Natural killer cell treated with Interleukin-12 subunit alpha and Interleukin-12 subunit beta and Interleukin-15 and Interleukin-18, amount 100 ng/mL, for 72 hours (primary cell): ENCODE measurements around the gene CRHR1. TPM values are rescaled to one million over a fixed set of nuclear protein-coding genes. Genes with fewer than 3 reads are reported as not detected.
"Not testable (repeated sequence)": the region's sequence is repeated elsewhere in the genome, so short reads cannot be mapped to it uniquely, and the experiment has no call there.

Source experiments
- ATAC-seq, 2 donors: fragments of 150-1000 bp; cut with Tn5 transposase in 1 of 2; sonication (Bioruptor Pico), chemical (Tn5 transposase) in 1 of 2; 2 replicates each; pipeline ENCODE4 v1.10.0; 2021
- DNase-seq: peaks from one replicate; pipeline ENCODE4 v3.0.0; 2022; ENCODE audit warnings: low spot score
- H3K27ac Mint-ChIP-seq, 2 donors: 1 replicate in 1 of 2; 2 replicates in 1 of 2; pipeline ENCODE4 v1.8.0; 2022; ENCODE audit warnings: mixed read lengths in 2 of 2, mild to moderate bottlenecking in 1 of 2, moderate library complexity in 1 of 2
- H3K27me3 Mint-ChIP-seq, 2 donors: 1 replicate in 1 of 2; 2 replicates in 1 of 2; pipeline ENCODE4 v1.8.0; 2022; ENCODE audit warnings: mixed read lengths in 2 of 2
- H3K36me3 Mint-ChIP-seq: one replicate; pipeline ENCODE4 v1.8.0; 2022; ENCODE audit warnings: mixed read lengths
- H3K4me1 Mint-ChIP-seq, 2 donors: 1 replicate in 1 of 2; 2 replicates in 1 of 2; pipeline ENCODE4 v1.8.0; 2022; ENCODE audit warnings: low read depth in 2 of 2, mixed read lengths in 2 of 2, mild to moderate bottlenecking in 1 of 2
- H3K4me3 Mint-ChIP-seq: one replicate; pipeline ENCODE4 v1.8.0; 2022; ENCODE audit warnings: mixed read lengths
- H3K9me3 Mint-ChIP-seq: 2 replicates; pipeline ENCODE4 v1.8.0; 2022; ENCODE audit warnings: mixed read lengths
- total RNA-seq, 2 donors: library from RNA; stranded (reverse); gene quantifications; one replicate each; pipeline ENCODE4 v1.2.3, GENCODE V29; 2022

The CRHR1 gene
- total RNA-seq, 2 donors from 2014 or later = not detected

DNA sequence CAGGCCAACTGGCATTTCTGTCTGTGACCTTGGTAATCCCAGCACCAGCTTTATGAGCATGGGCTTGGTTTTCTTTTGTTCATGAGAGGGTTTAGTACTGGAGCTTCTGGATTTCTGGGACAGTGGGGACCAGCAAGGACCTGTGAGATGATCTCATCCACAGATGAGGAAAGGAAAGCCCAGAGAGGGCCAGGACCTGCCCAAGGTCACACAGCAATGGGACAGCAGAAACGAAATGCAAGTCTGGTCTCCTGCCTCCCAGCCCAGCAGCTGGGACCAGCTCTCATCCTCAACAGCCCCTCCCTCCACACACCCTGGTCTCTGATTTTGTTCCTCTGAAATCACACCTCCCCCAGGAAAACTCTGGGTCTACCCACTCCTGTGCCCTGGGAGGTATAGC lies 67.8 kb downstream of the CRHR1 start:
- no peaks in the 10 kb centered on the region for H3K9me3 Mint-ChIP-seq
- no peak for ATAC-seq
- no peak overlapping the region for H3K4me3 Mint-ChIP-seq
- peaks cover 8 to 20% of the 10 kb centered on the region in 2 donors for H3K27me3 Mint-ChIP-seq
- peaks cover 2 to 4% of the 10 kb centered on the region in 2 donors for H3K4me1 Mint-ChIP-seq
- H3K27ac Mint-ChIP-seq = no peak overlapping the region
- peak; percentile 31 for DNase-seq
- no peaks in the 10 kb centered on the region for H3K36me3 Mint-ChIP-seq

DNA sequence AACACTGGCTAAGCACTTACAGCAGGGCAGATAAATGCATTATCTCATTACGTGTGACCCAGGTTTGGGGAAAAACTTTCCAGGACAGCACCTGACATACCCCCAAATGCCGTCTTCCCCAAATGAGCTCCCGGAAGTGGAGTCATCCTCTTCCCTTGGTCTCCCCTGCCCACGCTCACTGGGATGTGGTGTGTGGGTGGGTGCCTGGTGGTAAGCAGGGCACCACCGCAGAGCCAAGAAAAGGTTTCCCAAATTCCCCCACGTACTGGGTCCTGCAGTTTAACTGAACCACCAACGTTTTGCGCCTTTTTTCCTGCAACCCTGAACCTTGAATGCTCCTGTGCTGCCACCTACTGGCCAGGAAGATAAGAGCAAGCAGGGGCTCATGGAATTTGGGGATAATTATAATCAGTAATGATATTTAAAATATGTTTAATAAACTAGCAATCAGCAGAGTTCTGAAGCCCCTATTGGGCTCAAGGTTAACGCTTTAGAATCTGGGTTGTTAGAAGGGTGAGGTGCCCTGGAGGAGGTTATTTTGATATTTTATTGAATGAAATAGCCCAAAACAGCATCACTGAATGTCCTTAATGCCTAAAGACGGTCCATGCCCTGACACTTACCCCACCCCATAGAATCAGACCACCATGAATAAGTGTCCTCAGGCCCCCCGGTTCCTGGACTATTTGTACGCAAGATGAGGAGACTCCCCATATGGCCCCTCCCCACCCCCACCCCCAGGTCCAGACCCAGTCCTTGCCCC lies 68.6 kb downstream of the CRHR1 start:
- ATAC-seq (no peak), DNase-seq (no peak)
- Mint-ChIP-seq H3K9me3 (no peaks in the 10 kb centered on the region), H3K27me3 (peaks cover 10 to 21% of the 10 kb centered on the region in 2 donors), H3K36me3 (no peaks in the 10 kb centered on the region), H3K27ac (no peak overlapping the region), H3K4me3 (no peak overlapping the region), H3K4me1 (peaks cover 2 to 4% of the 10 kb centered on the region in 2 donors)

DNA sequence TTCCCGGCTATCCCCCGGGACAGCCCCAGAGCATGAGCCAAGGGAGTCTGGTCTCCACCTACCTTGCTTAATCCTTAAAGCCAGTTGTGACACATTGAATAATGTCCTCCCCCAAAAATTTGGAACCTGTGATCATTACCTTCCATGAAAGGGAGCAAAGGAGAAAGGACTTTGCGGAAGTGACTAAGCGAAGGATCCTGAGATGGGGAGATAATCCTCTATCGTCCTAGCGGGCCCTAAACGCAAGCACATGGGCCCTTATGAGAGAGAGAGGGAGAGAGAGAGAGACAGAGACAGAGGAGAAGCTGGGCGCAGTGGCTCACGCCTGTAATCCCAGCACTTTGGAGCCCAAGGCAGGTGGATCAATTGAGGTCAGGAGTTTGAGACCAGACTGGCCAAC lies 70.1 kb downstream of the CRHR1 start:
- H3K27me3 Mint-ChIP-seq = peaks cover 20 to 25% of the 10 kb centered on the region in 2 donors
- no peak overlapping the region for H3K4me3 Mint-ChIP-seq

DNA sequence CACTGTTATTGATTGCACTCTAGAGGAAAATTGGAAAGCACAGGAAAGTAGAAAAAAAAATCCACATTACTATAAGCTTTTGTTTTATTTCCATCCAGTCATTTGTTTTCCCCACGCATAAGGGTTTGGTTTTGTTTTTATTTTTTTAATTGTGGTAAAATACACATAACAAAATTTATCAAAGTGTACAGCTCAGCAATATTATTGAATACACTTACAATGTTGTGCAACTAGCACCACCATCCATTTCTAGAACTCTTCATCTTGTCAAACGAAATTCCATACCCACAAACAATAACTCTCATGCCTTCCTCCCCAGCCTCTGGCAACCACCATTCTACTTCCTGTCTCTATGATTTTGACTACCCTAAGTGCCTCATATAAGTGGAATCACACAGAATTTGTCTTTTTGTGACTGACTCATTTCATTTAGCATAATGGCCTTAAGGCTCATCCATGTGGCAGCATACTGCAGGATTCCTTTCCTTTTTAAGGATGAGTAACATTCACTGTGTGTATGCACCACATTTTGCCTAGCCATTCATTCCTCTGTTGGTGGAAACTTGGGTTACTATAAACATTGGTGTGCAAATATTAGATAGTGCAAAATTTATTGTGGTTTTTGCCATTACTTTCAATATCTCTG lies 71.7 kb downstream of the CRHR1 start:
- DNase-seq (no peak), ATAC-seq (no peak)
- Mint-ChIP-seq H3K4me1 (peaks cover 2 to 4% of the 10 kb centered on the region in 2 donors), H3K36me3 (no peaks in the 10 kb centered on the region), H3K27ac (no peak overlapping the region), H3K9me3 (no peaks in the 10 kb centered on the region), H3K27me3 (peaks cover 32 to 33% of the 10 kb centered on the region in 2 donors), H3K4me3 (no peak overlapping the region)

More for the DNA sequence above, 70.1 kb downstream of the CRHR1 start:
- no peak overlapping the region for H3K27ac Mint-ChIP-seq
- no peaks in the 10 kb centered on the region for H3K36me3 Mint-ChIP-seq
- DNase-seq (no peak), ATAC-seq (no peak)
- no peaks in the 10 kb centered on the region for H3K9me3 Mint-ChIP-seq
- peaks cover 2 to 4% of the 10 kb centered on the region in 2 donors for H3K4me1 Mint-ChIP-seq

DNA sequence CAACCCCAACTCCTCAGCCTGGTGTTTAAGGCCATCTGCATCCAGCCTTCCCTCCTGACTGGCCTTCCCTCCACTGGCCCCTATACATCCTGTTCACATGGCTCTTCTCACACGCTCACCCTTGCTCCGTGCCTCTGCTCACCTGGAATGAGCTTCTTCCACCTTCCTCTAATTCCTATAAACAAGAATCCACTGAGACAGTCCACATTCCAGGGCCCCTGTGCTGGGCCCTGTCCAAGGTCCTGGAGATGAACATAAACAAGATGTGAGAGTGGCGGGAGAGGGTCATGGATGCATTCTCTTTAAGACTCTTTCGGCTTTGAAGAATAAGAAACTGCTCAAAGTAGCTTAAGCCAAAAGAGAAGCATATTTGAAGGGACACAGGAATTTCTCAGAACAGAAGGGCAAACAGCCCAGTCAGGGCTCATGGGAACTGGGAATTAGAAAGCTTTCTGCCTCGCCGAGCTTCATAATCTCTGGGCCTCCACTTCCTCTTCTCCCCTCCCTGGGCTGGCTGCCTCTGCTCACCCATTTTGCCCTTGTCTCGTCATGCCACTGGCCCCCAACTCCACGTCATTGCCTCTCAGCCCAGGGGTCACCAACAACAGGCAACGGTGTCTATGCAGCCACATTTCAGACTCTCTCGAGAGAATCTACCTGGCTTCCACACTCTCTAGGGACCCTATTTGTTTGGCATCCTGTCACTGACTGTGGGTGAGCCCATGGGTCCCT lies 74.0 kb downstream of the CRHR1 start:
- no peak overlapping the region for H3K27ac Mint-ChIP-seq

DNA sequence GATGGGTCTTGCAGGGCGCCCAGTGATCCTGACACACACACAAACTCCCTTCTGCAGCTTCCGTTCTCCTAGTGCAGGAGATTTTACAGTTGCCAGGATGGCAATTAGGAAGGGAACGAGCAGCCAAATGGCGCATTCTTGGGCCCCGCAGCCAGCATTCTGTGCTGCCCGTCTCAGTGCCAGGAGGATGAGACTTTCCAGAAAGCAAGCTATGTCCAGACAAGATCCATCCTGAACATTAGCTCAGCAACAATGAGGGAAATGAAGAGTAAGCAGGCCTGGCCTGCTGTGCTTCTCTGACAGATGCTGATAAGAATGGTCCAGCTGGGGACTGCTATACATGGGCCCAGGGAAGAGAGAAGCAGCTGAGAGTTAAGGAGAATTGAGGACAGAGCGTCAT lies 77.0 kb downstream of the CRHR1 start:
- DNase-seq (no peak), ATAC-seq (no peak)
- H3K27me3 Mint-ChIP-seq = peaks cover 39 to 67% of the 10 kb centered on the region in 2 donors
- no peak overlapping the region for H3K27ac Mint-ChIP-seq
- no peaks in the 10 kb centered on the region for H3K36me3 Mint-ChIP-seq
- no peak overlapping the region for H3K4me3 Mint-ChIP-seq
- no peaks in the 10 kb centered on the region for H3K4me1 Mint-ChIP-seq
- no peaks in the 10 kb centered on the region for H3K9me3 Mint-ChIP-seq

More for the DNA sequence above, 74.0 kb downstream of the CRHR1 start:
- Mint-ChIP-seq H3K4me1 (no peaks in the 10 kb centered on the region), H3K36me3 (no peaks in the 10 kb centered on the region), H3K27me3 (peaks cover 39 to 49% of the 10 kb centered on the region in 2 donors), H3K9me3 (no peaks in the 10 kb centered on the region), H3K4me3 (no peak overlapping the region)
- ATAC-seq (no peak), DNase-seq (no peak)

DNA sequence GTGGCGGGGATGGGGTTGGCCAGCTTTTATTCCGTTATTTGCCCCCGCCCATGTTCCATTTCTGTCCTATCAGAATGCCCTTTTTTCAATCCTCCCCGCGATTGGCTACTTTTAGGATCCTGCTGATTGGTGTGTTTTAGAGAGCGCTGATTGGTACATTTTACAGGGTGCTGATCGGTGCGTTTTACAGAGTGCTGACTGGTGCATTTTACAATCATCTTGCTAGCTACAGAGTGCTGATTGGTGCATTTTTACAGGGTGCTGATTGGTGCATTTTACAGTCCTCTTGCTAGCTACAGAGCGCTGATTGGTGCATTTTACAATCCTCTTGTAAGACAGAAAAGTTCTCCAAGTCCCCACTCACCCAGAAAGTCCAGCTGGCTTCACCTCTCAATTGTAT lies 78.0 kb downstream of the CRHR1 start:
- H3K9me3 Mint-ChIP-seq, ATAC-seq, H3K36me3 Mint-ChIP-seq, DNase-seq, H3K4me1 Mint-ChIP-seq, H3K4me3 Mint-ChIP-seq, H3K27ac Mint-ChIP-seq: not testable (repeated sequence)
- peaks cover 37 to 66% of the 10 kb centered on the region in 2 donors for H3K27me3 Mint-ChIP-seq

DNA sequence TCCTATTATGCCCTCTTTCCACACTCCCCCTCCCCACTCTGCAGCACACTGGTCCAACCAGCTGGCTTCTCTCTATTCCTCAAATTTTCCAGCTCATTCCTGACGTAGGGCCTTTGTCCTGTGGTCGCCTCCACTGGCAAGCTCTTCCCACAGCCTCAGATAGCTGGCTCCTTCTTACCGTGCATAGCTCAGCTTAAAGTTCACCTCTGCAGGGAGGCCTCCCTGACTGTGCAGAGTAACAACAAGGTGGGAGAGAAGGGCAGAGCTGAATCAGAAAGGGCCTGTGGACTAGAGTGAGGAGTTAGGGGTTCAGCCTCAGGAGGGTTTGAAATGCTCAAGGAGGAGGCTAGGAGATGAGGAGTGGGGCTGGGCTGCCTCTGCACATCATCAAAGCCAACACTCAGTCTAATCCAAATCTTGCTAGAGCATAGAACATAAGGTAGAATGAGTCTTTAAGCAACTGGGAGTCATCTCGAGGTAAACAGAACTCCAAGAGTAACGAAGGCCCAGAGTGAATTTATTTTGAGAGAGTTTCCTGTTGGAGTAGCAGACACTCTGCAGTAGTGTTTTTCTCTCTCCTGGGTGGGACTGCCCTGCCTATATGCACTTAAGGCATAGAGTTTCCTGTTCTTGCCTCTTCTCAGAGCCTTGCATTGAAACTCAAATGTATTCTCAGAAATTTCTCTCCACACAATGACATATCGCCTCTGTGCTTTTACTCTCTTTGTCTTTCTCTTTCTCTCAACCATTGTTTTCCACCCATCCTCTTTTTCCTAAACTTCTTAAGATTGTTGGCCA lies 79.9 kb downstream of the CRHR1 start:
- H3K4me3 Mint-ChIP-seq = no peak overlapping the region
- ATAC-seq = no peak
- no peak for DNase-seq
- H3K4me1 Mint-ChIP-seq = no peaks in the 10 kb centered on the region
- H3K36me3 Mint-ChIP-seq = no peaks in the 10 kb centered on the region
- no peaks in the 10 kb centered on the region for H3K9me3 Mint-ChIP-seq
- H3K27ac Mint-ChIP-seq = no peak overlapping the region
- peaks cover 29 to 55% of the 10 kb centered on the region in 2 donors for H3K27me3 Mint-ChIP-seq

DNA sequence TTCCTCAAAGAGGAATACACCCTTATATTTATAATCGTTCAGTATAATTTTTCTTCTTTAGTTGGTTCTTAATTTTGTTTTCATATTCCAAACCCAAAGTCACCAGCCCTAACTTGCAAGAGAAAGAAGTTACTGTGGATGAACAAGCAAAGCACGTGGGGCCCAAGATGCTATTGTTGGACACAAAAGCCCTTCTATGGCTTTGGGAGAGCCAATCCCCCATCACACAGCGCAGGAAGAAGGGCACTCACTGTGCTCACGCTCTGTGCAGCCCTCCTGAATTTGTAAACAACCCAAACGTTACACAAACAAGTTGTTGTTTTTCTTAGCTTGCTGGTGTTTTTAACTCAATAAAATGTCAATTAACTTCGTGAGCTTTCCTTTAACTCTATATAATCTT lies 83.1 kb downstream of the CRHR1 start:
- H3K4me1 Mint-ChIP-seq = peaks cover 0 to 2% of the 10 kb centered on the region in 2 donors
- peaks cover 23 to 50% of the 10 kb centered on the region in 2 donors for H3K27me3 Mint-ChIP-seq
- DNase-seq (no peak), ATAC-seq (no peak)
- no peaks in the 10 kb centered on the region for H3K9me3 Mint-ChIP-seq
- H3K36me3 Mint-ChIP-seq = no peaks in the 10 kb centered on the region
- no peak overlapping the region for H3K27ac Mint-ChIP-seq
- H3K4me3 Mint-ChIP-seq = no peak overlapping the region

DNA sequence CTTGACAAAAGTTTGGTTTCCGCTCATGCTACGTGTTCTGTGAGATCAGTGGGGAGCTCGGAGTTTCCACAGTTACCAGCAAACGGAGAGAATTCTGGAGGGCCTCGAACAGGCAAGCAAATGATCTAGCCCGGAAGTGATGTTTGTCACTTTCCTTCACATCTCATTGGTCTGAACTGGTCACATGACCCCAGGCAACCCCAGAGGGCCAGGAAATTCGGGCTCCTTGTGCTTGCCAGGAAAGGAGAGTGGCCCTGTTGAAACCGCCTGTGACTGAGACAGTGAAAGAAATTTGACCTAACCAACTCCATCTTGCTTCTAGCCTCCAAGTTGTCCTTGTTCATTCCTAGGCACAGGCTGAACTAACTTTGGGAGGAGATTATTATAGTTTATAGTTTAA lies 83.6 kb downstream of the CRHR1 start:
- no peak for DNase-seq
- no peak overlapping the region for H3K27ac Mint-ChIP-seq
- peaks cover 0 to 2% of the 10 kb centered on the region in 2 donors for H3K4me1 Mint-ChIP-seq
- no peak for ATAC-seq
- H3K36me3 Mint-ChIP-seq = no peaks in the 10 kb centered on the region
- H3K27me3 Mint-ChIP-seq = peaks cover 20 to 47% of the 10 kb centered on the region in 2 donors
- H3K4me3 Mint-ChIP-seq = no peak overlapping the region
- no peaks in the 10 kb centered on the region for H3K9me3 Mint-ChIP-seq

DNA sequence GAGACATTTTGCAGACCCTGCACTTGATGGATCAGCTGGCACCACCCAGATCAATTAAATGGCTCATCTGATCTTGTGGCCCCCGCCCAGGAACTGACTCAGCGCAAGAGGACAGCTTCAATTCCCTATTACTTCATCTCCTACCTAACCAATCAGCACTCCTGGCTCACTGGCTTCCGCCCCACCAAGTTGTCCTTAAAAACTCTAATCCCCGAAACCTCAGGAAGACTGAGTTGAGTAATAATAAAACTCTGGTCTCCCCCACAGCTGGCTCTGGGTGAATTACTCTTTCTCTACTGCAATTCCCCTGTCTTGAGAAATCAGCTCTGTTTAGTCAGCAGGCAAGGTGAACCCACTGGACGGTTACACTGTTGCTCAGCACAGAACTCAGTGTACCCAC lies 84.2 kb downstream of the CRHR1 start:
- no peaks in the 10 kb centered on the region for H3K36me3 Mint-ChIP-seq
- no peak for ATAC-seq
- H3K27ac Mint-ChIP-seq = no peak overlapping the region
- peaks cover 19 to 43% of the 10 kb centered on the region in 2 donors for H3K27me3 Mint-ChIP-seq
- no peak for DNase-seq
- no peak overlapping the region for H3K4me3 Mint-ChIP-seq
- H3K4me1 Mint-ChIP-seq = peaks cover 0 to 2% of the 10 kb centered on the region in 2 donors
- H3K9me3 Mint-ChIP-seq = no peaks in the 10 kb centered on the region

DNA sequence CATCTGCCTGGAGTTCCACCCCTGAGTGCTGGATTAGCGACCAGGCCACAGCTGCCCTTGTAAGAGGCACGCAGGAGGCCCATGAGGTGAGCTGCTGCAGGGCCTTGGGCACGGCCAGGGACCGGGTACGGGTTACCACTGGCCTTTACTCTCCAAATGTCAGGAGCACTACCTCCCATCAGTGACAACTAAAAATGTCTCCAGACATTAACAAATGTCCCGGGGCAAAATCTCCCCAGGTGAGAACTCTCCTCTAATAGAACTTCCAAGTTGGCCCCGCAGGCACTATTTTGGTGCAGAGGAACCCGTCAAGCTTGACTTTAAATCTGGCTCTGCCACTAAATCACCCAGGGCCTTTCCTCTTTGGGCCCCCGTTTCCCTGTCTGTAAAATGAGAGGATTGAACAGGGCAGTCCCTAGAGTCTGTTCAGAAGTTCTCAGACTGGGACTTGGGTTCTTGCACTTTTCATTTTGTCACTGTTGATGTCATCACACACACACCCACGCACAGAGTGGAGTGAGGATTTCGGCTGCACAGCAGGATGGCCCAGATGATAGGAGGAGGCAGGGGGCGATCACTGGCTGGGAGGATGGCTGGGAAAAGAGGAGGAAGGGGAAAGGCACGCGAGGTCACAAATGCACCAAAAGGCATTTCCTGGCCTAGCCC lies 85.7 kb downstream of the CRHR1 start:
- H3K27me3 Mint-ChIP-seq = peaks cover 15 to 31% of the 10 kb centered on the region in 2 donors
- DNase-seq (no peak), ATAC-seq (peak in 1 of 2 donors; percentile 45)
- H3K9me3 Mint-ChIP-seq = no peaks in the 10 kb centered on the region
- no peak overlapping the region for H3K4me3 Mint-ChIP-seq
- H3K4me1 Mint-ChIP-seq = peaks cover 0 to 6% of the 10 kb centered on the region in 2 donors
- no peak overlapping the region for H3K27ac Mint-ChIP-seq
- no peaks in the 10 kb centered on the region for H3K36me3 Mint-ChIP-seq
